PC-3 (cell line): ENCODE results near the gene SDCBP2. TPM values are rescaled to one million over a fixed set of nuclear protein-coding genes. Genes with fewer than 3 reads are reported as not detected.

Experiments used
- ATAC-seq: fragments of 200-7000 bp; cut with Tn5 transposase; 2 replicates; pipeline ENCODE4 v1.9.1; 2020; ENCODE audit warnings: mild to moderate bottlenecking, moderate library complexity
- BruUV-seq: library from RNA; stranded (reverse); fragments of 400-500 nt; replicated peaks from 2 replicates; lab custom pipeline; 2021; lab: Mats Ljungman, UMichigan
- CTCF ChIA-PET: fragments of 300-600 bp; sonication (Branson Sonifier 250); formaldehyde crosslinking; loops from one replicate; lab custom pipeline; 2022; ENCODE audit warnings: antibody characterized with exemption; lab: Charles Lee
- POLR2A ChIA-PET: fragments of 300-600 bp; sonication (Branson Sonifier 250); formaldehyde crosslinking; loops from one replicate; lab custom pipeline; 2022; ENCODE audit warnings: antibody characterized with exemption; ENCODE audit not compliant: unreplicated experiment; lab: Charles Lee
- DNase-seq: peaks from one replicate; pipeline ENCODE4 v3.0.0-alpha.2; 2015
- H2AFZ ChIP-seq: fragments of 300-600 bp; sonication (generic); 2 replicates; pipeline ENCODE4 v1.6.0; 2016; ENCODE audit warnings: antibody characterized with exemption, low read length
- H3F3A ChIP-seq: fragments of 300-600 bp; sonication (generic); one replicate; pipeline ENCODE4 v1.6.0; 2017; ENCODE audit warnings: antibody characterized with exemption, low read length, control low read depth, mild to moderate bottlenecking; ENCODE audit not compliant: unreplicated experiment
- H3K27ac ChIP-seq: fragments of 300-600 bp; sonication (generic); 2 replicates; pipeline ENCODE4 v1.5.1; 2016; ENCODE audit warnings: mild to moderate bottlenecking, low read length
- H3K27me3 ChIP-seq: fragments of 300-600 bp; sonication (generic); 2 replicates; pipeline ENCODE4 v1.6.1; 2016; ENCODE audit warnings: low read length, mixed read lengths
- H3K36me3 ChIP-seq: fragments of 300-600 bp; sonication (generic); 2 replicates; pipeline ENCODE4 v1.6.1; 2016; ENCODE audit warnings: low read depth, mixed run types, low read length, mixed read lengths
- H3K4me1 ChIP-seq: fragments of 300-600 bp; sonication (generic); 2 replicates; pipeline ENCODE4 v1.5.1; 2016; ENCODE audit warnings: low read length; ENCODE audit not compliant: insufficient read depth
- H3K4me2 ChIP-seq: fragments of 300-600 bp; sonication (generic); 2 replicates; pipeline ENCODE4 v1.6.0; 2016; ENCODE audit warnings: low read length
- H3K4me3 ChIP-seq: fragments of 300-600 bp; sonication (generic); 2 replicates; pipeline ENCODE4 v1.5.1; 2016; ENCODE audit warnings: mild to moderate bottlenecking, low read length, mixed read lengths
- H3K79me2 ChIP-seq: fragments of 300-600 bp; sonication (generic); 2 replicates; pipeline ENCODE4 v1.6.1; 2017; ENCODE audit warnings: low read length, mixed read lengths
- H3K9ac ChIP-seq: fragments of 300-600 bp; sonication (generic); 2 replicates; pipeline ENCODE4 v1.6.0; 2016; ENCODE audit warnings: mild to moderate bottlenecking, low read length
- H3K9me2 ChIP-seq: fragments of 300-600 bp; sonication (generic); replicated peaks from 2 replicates; pipeline ENCODE4 v1.6.1; 2016; ENCODE audit warnings: mixed run types, low read length, mixed read lengths
- H3K9me3 ChIP-seq: fragments of 300-600 bp; sonication (generic); 2 replicates; pipeline ENCODE4 v1.6.1; 2016; ENCODE audit warnings: low read length, mixed read lengths
- H4K20me1 ChIP-seq: fragments of 300-600 bp; sonication (generic); 2 replicates; pipeline ENCODE4 v1.6.1; 2016; ENCODE audit warnings: low read length, mixed read lengths
- EZH2 ChIP-seq: fragments of 300-600 bp; sonication (generic); IDR thresholded peaks from one replicate; pipeline ENCODE4 v1.6.1; 2017; ENCODE audit warnings: antibody characterized with exemption, mild to moderate bottlenecking, low read length; ENCODE audit not compliant: unreplicated experiment
- EZH2phosphoT487 ChIP-seq: fragments of 300-600 bp; sonication (generic); IDR thresholded peaks from 2 replicates; pipeline ENCODE4 v1.6.1; 2018; ENCODE audit warnings: mild to moderate bottlenecking, antibody characterized with exemption, low read length, borderline replicate concordance
- intact Hi-C: fragments of 100-400 bp; cut with micrococcal nuclease; formaldehyde crosslinking; loops from 2 replicates; pipeline ENCODE4 v1.9.0; 2023
- total RNA-seq: library from RNA; depleted of rRNA; stranded (reverse); fragments of >200 nt; gene quantifications from 2 replicates; pipeline ENCODE4 v1.2.3, GENCODE V29; 2014
- TF ChIP-seq, protein P1 (sequence below): fragments of 300-600 bp; sonication (generic); conservative IDR thresholded peaks from 2 replicates; pipeline ENCODE4 v1.5.1; 2017; ENCODE audit warnings: antibody characterized with exemption, low read depth, mild to moderate bottlenecking, low read length

SDCBP2 gene
- total RNA-seq, 1 experiment from 2014 or later: 14.4 TPM

DNA sequence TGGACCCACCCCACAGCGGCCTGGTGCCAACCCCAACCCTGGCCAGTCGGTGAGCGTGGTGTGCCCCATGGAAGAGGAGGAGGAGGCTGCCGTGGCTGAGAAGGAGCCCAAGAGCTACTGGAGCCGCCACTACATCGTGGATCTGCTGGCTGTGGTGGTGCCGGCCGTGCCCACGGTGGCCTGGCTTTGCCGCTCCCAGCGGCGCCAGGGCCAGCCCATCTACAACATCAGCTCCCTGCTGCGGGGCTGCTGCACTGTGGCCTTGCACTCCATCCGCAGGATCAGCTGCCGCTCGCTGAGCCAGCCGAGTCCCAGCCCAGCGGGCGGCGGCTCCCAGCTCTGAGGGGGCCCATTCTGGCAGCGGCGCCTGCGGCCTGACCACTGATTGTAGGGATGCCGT, 23.2 kb downstream of the SDCBP2 start:
- no peaks in the 10 kb centered on the region for H3K9me2 ChIP-seq
- no peaks in the 10 kb centered on the region for H3K79me2 ChIP-seq
- BruUV-seq: no TSS peak
- H3K9ac ChIP-seq: no peak overlapping the region
- intact Hi-C loops: no loop called here
- H3K9me3 ChIP-seq: no peaks in the 10 kb centered on the region
- H3K27ac ChIP-seq: no peak overlapping the region
- H3K36me3 ChIP-seq: no peaks in the 10 kb centered on the region
- TF ChIP-seq, protein P1, sequence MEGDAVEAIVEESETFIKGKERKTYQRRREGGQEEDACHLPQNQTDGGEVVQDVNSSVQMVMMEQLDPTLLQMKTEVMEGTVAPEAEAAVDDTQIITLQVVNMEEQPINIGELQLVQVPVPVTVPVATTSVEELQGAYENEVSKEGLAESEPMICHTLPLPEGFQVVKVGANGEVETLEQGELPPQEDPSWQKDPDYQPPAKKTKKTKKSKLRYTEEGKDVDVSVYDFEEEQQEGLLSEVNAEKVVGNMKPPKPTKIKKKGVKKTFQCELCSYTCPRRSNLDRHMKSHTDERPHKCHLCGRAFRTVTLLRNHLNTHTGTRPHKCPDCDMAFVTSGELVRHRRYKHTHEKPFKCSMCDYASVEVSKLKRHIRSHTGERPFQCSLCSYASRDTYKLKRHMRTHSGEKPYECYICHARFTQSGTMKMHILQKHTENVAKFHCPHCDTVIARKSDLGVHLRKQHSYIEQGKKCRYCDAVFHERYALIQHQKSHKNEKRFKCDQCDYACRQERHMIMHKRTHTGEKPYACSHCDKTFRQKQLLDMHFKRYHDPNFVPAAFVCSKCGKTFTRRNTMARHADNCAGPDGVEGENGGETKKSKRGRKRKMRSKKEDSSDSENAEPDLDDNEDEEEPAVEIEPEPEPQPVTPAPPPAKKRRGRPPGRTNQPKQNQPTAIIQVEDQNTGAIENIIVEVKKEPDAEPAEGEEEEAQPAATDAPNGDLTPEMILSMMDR: no peak
- TF ChIP-seq EZH2: no peak
- no peak for TF ChIP-seq EZH2phosphoT487
- no peak overlapping the region for H2AFZ ChIP-seq
- ATAC-seq (no peak), DNase-seq (no peak)
- CTCF ChIA-PET: no interaction called here
- POLR2A ChIA-PET: no interaction called here
- no peaks in the 10 kb centered on the region for H3F3A ChIP-seq
- H3K4me3 ChIP-seq: no peak overlapping the region
- H3K4me1 ChIP-seq: peaks cover 7% of the 10 kb centered on the region
- no peaks in the 10 kb centered on the region for H3K27me3 ChIP-seq
- H4K20me1 ChIP-seq: no peaks in the 10 kb centered on the region
- no peak overlapping the region for H3K4me2 ChIP-seq

DNA sequence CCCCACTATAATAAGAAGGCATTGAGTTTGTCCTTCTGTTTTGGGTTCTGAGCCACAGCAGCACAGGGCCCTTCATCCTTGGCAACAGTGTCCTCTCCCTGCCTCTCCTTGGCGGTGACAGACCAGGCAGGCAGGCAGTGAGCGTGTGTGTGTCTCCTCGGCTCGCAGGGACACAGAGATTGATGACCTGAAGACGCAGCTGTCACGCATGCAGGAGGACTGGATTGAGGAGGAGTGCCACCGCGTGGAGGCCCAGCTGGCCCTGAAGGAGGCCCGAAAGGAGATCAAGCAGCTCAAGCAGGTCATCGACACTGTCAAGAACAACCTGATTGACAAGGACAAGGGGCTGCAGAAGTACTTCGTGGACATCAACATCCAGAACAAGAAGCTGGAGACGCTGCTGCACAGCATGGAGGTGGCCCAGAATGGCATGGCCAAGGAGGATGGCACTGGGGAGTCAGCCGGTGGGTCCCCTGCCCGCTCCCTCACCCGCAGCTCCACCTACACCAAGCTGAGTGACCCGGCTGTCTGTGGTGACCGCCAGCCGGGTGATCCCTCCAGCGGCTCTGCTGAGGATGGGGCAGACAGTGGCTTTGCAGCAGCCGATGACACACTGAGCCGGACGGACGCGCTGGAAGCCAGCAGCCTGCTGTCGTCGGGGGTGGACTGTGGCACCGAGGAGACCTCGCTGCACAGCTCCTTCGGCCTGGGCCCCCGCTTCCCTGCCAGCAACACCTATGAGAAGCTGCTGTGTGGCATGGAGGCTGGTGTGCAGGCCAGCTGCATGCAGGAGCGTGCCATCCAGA, 24.0 kb downstream of the SDCBP2 start:
- H3K36me3 ChIP-seq: no peaks in the 10 kb centered on the region
- no peak for TF ChIP-seq EZH2phosphoT487
- TF ChIP-seq EZH2: no peak
- TF ChIP-seq, protein P1: no peak
- ChIA-PET CTCF (no interaction called here), POLR2A (no interaction called here)
- DNase-seq: no peak
- H3K27me3 ChIP-seq: no peaks in the 10 kb centered on the region
- BruUV-seq: no TSS peak
- H3K9me2 ChIP-seq: no peaks in the 10 kb centered on the region
- no peak overlapping the region for H3K9ac ChIP-seq
- peaks cover 13% of the 10 kb centered on the region for H3K4me1 ChIP-seq
- no peak overlapping the region for H3K4me3 ChIP-seq
- H3K4me2 ChIP-seq: no peak overlapping the region
- ATAC-seq: no peak
- intact Hi-C loops: no loop called here
- no peaks in the 10 kb centered on the region for H3F3A ChIP-seq
- H3K27ac ChIP-seq: no peak overlapping the region
- H2AFZ ChIP-seq: no peak overlapping the region
- no peaks in the 10 kb centered on the region for H3K79me2 ChIP-seq
- H3K9me3 ChIP-seq: no peaks in the 10 kb centered on the region
- no peaks in the 10 kb centered on the region for H4K20me1 ChIP-seq
